COLO829 (cell line): ENCODE data around the gene NCBP1.
"Not testable (repeated sequence)": the region's sequence is repeated elsewhere in the genome, so short reads cannot be mapped to it uniquely, and the experiment has no call there.

ENCODE experiments used
- DNase-seq: peaks from one replicate; pipeline ENCODE4 v3.0.0; 2012; ENCODE audit warnings: low spot score

Gene NCBP1

GRCh38 chr9:97632985-97633858, at the start of gene NCBP1, which contains the start of gene TSTD2:
NCBP1 (plus strand) TSS chr9:97633821; CDS start chr9:97633882, 61 bp downstream.
TSTD2 (minus strand) TSS chr9:97633368; CDS start chr9:97627562, 5,806 bp downstream.
- DNase-seq: peak; percentile 92

GRCh38 chr9:97584778-97585177, 48.8 kb upstream of the NCBP1 start:
- not testable (repeated sequence) for DNase-seq

GRCh38 chr9:97586909-97587308, 46.7 kb upstream of the NCBP1 start:
- not testable (repeated sequence) for DNase-seq

- DNase-seq: no peak
These were observed 42.1 kb upstream of the NCBP1 start for GRCh38 chr9:97591535-97591934.

- no peak for DNase-seq
These were observed 41.5 kb upstream of the NCBP1 start for GRCh38 chr9:97592126-97592525.

- peak; percentile 45 for DNase-seq
These were observed 39.7 kb upstream of the NCBP1 start for GRCh38 chr9:97593960-97594359.

- no peak for DNase-seq
These were observed 39.2 kb upstream of the NCBP1 start for GRCh38 chr9:97594381-97594921.

- DNase-seq: no peak
These were observed 36.7 kb upstream of the NCBP1 start for GRCh38 chr9:97596906-97597305.

GRCh38 chr9:97598461-97599288, 34.9 kb upstream of the NCBP1 start:
- peak; percentile 75 for DNase-seq

- DNase-seq: no peak
These were observed 34.2 kb upstream of the NCBP1 start for GRCh38 chr9:97599314-97599846.

- DNase-seq: no peak
These were observed 32.9 kb upstream of the NCBP1 start for GRCh38 chr9:97600531-97601227.

GRCh38 chr9:97601228-97601898, 32.3 kb upstream of the NCBP1 start:
- DNase-seq: no peak

- DNase-seq: no peak
These were observed 31.2 kb upstream of the NCBP1 start for GRCh38 chr9:97602430-97602829.

- DNase-seq: no peak
These were observed 28.5 kb upstream of the NCBP1 start for GRCh38 chr9:97604901-97605645.

- DNase-seq: peak; percentile 74
These were observed 18.1 kb upstream of the NCBP1 start for GRCh38 chr9:97615439-97616072.

GRCh38 chr9:97617939-97618416, 15.6 kb upstream of the NCBP1 start:
- no peak for DNase-seq

GRCh38 chr9:97620063-97620462, 13.6 kb upstream of the NCBP1 start:
- DNase-seq: not testable (repeated sequence)

GRCh38 chr9:97622483-97622882, 11.1 kb upstream of the NCBP1 start:
- DNase-seq: not testable (repeated sequence)

GRCh38 chr9:97623946-97624345, 9.7 kb upstream of the NCBP1 start:
- DNase-seq: no peak

GRCh38 chr9:97625620-97626019, 8.0 kb upstream of the NCBP1 start:
- DNase-seq: no peak
